ENCODE measurements around the gene PEX26.

- no peak for TF ChIP-seq CTCF (IDR thresholded peaks at IDR 0.05)
- TF ChIP-seq POLR2A (IDR thresholded peaks at IDR 0.05), result no peak
Observed at GRCh38 chr22:18121506-18121905, 43.7 kb downstream of the PEX26 start.

Measured in ovary (tissue), 3 donors.